Measurements from ENCODE around the gene LAMTOR1. TPM values are rescaled to one million over a fixed set of nuclear protein-coding genes. Genes with fewer than 3 reads are reported as not detected.

Gene LAMTOR1
- total RNA-seq, 6 experiments from 2014 or later: 30.3 to 92.2 (median 38.7) TPM

DNA sequence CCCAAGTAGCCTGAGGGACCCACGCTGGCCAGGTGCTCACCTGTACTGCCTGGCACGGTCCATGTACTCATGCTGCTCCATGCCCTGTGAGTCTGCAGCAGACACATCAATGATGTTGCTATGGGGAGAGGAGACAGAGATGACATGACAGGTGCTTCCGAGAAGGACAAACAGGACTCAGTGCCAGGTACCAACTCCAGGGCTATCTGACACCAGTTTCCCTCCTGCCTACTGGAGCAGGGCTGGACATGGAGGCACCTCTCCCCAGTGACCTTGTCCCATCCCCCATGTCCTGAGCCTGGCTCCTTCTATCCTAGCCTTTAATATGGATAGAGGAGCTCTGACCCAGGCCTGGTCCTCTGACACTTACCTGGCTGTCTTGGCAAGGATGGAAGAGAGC is 4.4 kb downstream of the LAMTOR1 start:
- no peak overlapping the region for H3K27ac ChIP-seq
- no peak for ATAC-seq
- intact Hi-C loops (cut with DNase I): loop anchor here (5.0 kb wide), 2 partner anchors 71 to 76 kb away; no protein-coding TSS in a partner anchor

DNA sequence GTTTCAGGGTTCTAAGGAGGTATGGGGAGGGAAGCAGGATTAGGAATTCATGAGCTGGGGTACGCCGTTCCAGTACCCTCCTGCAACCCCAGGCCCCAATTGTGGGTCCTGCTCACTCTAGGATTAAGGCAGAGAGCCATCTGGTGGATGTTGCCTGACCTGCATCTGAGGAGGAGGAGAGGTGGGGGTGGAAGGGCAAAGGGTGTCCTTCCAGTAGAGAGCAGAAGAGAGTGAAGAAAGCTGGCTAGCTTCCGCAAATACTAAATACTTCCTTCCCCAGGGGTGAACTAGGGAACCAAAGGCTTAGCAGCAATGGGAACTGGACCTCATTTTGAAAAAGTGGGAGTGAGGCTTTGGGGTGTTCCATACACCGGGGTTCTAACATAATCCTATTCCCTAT is 11.8 kb downstream of the LAMTOR1 start:
- Histone ChIP-seq H3K27me3 (no peaks in the 10 kb centered on the region), H3K9me3 (no peaks in the 10 kb centered on the region), H3K27ac (peak overlapping the region in 1 of 3 donors; percentile 19), H3K36me3 (peaks cover 0 to 23% (median 3%) of the 10 kb centered on the region in 4 donors), H3K4me3 (no peak overlapping the region), H3K4me1 (peaks cover 0 to 7% (median 0%) of the 10 kb centered on the region in 4 donors)
- ATAC-seq: peak; percentile 91 to 99 (median 98)
- 24% methylated on average over 4 of the region's 4 CpGs for WGBS (ENCODE audit: insufficient coverage, low coverage, low lambda C conversion rate, missing lambda C conversion rate)
- no peak for TF ChIP-seq POLR2A (IDR thresholded peaks at IDR 0.05)
- TF ChIP-seq, protein P1, sequence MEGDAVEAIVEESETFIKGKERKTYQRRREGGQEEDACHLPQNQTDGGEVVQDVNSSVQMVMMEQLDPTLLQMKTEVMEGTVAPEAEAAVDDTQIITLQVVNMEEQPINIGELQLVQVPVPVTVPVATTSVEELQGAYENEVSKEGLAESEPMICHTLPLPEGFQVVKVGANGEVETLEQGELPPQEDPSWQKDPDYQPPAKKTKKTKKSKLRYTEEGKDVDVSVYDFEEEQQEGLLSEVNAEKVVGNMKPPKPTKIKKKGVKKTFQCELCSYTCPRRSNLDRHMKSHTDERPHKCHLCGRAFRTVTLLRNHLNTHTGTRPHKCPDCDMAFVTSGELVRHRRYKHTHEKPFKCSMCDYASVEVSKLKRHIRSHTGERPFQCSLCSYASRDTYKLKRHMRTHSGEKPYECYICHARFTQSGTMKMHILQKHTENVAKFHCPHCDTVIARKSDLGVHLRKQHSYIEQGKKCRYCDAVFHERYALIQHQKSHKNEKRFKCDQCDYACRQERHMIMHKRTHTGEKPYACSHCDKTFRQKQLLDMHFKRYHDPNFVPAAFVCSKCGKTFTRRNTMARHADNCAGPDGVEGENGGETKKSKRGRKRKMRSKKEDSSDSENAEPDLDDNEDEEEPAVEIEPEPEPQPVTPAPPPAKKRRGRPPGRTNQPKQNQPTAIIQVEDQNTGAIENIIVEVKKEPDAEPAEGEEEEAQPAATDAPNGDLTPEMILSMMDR (IDR thresholded peaks at IDR 0.05): peak; percentile 83 to 92 (median 90)
- DNase-seq: peak in 2 of 3 donors; percentile 50 to 76
- intact Hi-C loops (cut with DNase I): no loop called here

More for the DNA sequence above, 4.4 kb downstream of the LAMTOR1 start:
- H3K9me3 ChIP-seq: no peaks in the 10 kb centered on the region
- H3K36me3 ChIP-seq: peaks cover 0 to 39% (median 16%) of the 10 kb centered on the region in 4 donors
- DNase-seq: no peak
- TF ChIP-seq, protein P1 (IDR thresholded peaks at IDR 0.05): no peak
- TF ChIP-seq POLR2A (IDR thresholded peaks at IDR 0.05): no peak
- WGBS (ENCODE audit: insufficient coverage, low coverage, low lambda C conversion rate, missing lambda C conversion rate): no CpG with 5 or more reads among the region's 3 CpGs
- no peak overlapping the region for H3K4me3 ChIP-seq
- H3K27me3 ChIP-seq: no peaks in the 10 kb centered on the region
- peaks cover 0 to 18% (median 12%) of the 10 kb centered on the region in 4 donors for H3K4me1 ChIP-seq

GRCh38 chr11:72088076-72088808 is 14.9 kb downstream of the LAMTOR1 start:
- WGBS (ENCODE audit: insufficient coverage, low coverage, low lambda C conversion rate, missing lambda C conversion rate): 88% methylated on average over 4 of the region's 4 CpGs
- Histone ChIP-seq H3K27me3 (no peaks in the 10 kb centered on the region), H3K4me3 (no peak overlapping the region), H3K9me3 (no peaks in the 10 kb centered on the region), H3K4me1 (peaks cover 0 to 7% (median 0%) of the 10 kb centered on the region in 4 donors), H3K27ac (no peak overlapping the region), H3K36me3 (peaks cover 0 to 9% (median 0%) of the 10 kb centered on the region in 4 donors)
- intact Hi-C loops (cut with DNase I): no loop called here
- TF ChIP-seq POLR2A (IDR thresholded peaks at IDR 0.05): no peak
- TF ChIP-seq, protein P1 (IDR thresholded peaks at IDR 0.05): no peak
- DNase-seq (no peak), ATAC-seq (no peak)

DNA sequence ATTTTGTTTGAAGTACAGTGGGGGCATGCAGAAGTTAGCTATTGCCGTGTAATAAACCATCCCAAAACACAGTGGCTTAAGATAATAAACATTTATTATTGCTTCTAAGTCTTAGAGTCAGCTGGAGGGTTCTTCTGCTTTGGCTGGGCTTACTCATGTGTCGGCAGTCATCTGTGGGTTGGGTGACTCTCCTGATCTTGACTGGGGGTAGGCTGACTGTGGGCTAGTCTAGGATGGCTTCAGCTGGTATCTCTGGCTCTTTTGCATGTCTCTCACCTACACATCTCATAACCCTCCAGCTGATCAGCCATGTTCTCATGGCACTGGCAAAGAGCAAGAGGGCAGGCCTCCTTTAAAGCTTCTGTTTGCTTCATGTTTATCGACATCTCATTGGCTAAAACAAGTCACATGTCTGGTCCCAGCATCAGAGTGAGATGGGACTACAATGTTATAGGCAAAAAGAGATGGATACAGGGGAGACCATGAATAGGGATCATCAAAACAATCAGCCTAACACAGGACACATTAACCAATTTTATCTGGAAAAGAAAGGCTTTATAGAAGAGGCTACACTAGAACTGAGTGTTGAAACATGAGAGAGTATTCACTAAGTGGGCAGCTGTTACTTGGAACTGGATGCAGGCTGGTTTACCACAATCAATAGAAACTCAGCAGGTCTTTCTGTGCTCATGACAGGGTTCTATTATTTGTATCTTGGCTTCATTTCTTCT is 17.3 kb downstream of the LAMTOR1 start:
- no peak overlapping the region for H3K4me3 ChIP-seq
- H3K27ac ChIP-seq: no peak overlapping the region
- H3K36me3 ChIP-seq: peaks cover 0 to 9% (median 0%) of the 10 kb centered on the region in 4 donors
- intact Hi-C loops (cut with DNase I): no loop called here
- no peak for ATAC-seq
- no peaks in the 10 kb centered on the region for H3K9me3 ChIP-seq
- no peak for DNase-seq
- H3K4me1 ChIP-seq: peaks cover 0 to 6% (median 0%) of the 10 kb centered on the region in 4 donors
- H3K27me3 ChIP-seq: no peaks in the 10 kb centered on the region
- WGBS (ENCODE audit: insufficient coverage, low coverage, low lambda C conversion rate, missing lambda C conversion rate): 96% methylated on average over 3 of the region's 3 CpGs
- TF ChIP-seq, protein P1 (IDR thresholded peaks at IDR 0.05): no peak
